ENCODE data around the gene PRKAA1.

- no peak for TF ChIP-seq EZH2 (IDR thresholded peaks at IDR 0.05)
- no peak for TF ChIP-seq POLR2AphosphoS5 (IDR thresholded peaks at IDR 0.05; ENCODE audit: borderline replicate concordance, low read depth, low read length)
- no peak for TF ChIP-seq FOXP2 (optimal IDR thresholded peaks at IDR 0.05; ENCODE audit: control extremely low read depth, extremely low read length, insufficient read depth)
Observed at GRCh38 chr5:40801771-40802562, 3.8 kb upstream of the PRKAA1 start.
